H9 (cell line): ENCODE results near the gene C3. TPM values are rescaled to one million over a fixed set of nuclear protein-coding genes. Genes with fewer than 3 reads are reported as not detected.
A peak's percentile ranks its signal among the peaks of the same experiment; 100 is the strongest.

ENCODE experiments used
- DNase-seq: peaks from one replicate; pipeline ENCODE4 v3.0.0-alpha.2; 2017
- H2AFZ ChIP-seq: one replicate; pipeline ENCODE4 v1.6.1; 2013; ENCODE audit warnings: mild to moderate bottlenecking, low read length, control low read depth, moderate library complexity
- H2AK5ac ChIP-seq: 2 replicates; pipeline ENCODE4 v1.6.1; 2013; ENCODE audit warnings: low read length, control low read depth, mixed read lengths; ENCODE audit not compliant: insufficient read length
- H2BK120ac ChIP-seq: one replicate; pipeline ENCODE4 v1.6.1; 2013; ENCODE audit warnings: low read depth, mild to moderate bottlenecking, low read length, control low read depth, inconsistent platforms; ENCODE audit not compliant: poor library complexity, severe bottlenecking
- H2BK12ac ChIP-seq: 2 replicates; pipeline ENCODE4 v1.6.1; 2013; ENCODE audit warnings: low read length, control low read depth, mixed read lengths, low read depth; ENCODE audit not compliant: insufficient read length
- H2BK15ac ChIP-seq: 2 replicates; pipeline ENCODE4 v1.6.1; 2013; ENCODE audit warnings: low read depth, low read length, control low read depth
- H2BK20ac ChIP-seq: one replicate; pipeline ENCODE4 v1.6.1; 2013; ENCODE audit warnings: low read depth, mild to moderate bottlenecking, low read length, control low read depth, inconsistent platforms; ENCODE audit not compliant: poor library complexity, severe bottlenecking
- H2BK5ac ChIP-seq: 2 replicates; pipeline ENCODE4 v1.6.1; 2013; ENCODE audit warnings: low read length, control low read depth, mixed read lengths; ENCODE audit not compliant: insufficient read length
- H3K14ac ChIP-seq: 2 replicates; pipeline ENCODE4 v1.6.1; 2013; ENCODE audit warnings: low read length, control low read depth; ENCODE audit not compliant: insufficient read depth
- H3K18ac ChIP-seq: 2 replicates; pipeline ENCODE4 v1.6.1; 2013; ENCODE audit warnings: low read depth, mild to moderate bottlenecking, mixed read lengths, low read length, control low read depth; ENCODE audit not compliant: insufficient read length
- H3K23ac ChIP-seq: 2 replicates; pipeline ENCODE4 v1.6.1; 2013; ENCODE audit warnings: low read length, control low read depth, mixed read lengths, low read depth; ENCODE audit not compliant: insufficient read length
- H3K23me2 ChIP-seq: 2 replicates; pipeline ENCODE4 v1.6.1; 2013; ENCODE audit warnings: low read depth, mild to moderate bottlenecking, mixed read lengths, low read length, control low read depth; ENCODE audit not compliant: insufficient read length, poor library complexity, severe bottlenecking
- H3K27ac ChIP-seq: 2 replicates; pipeline ENCODE4 v1.5.1; 2013; ENCODE audit warnings: low read length, control low read depth, mixed read lengths, low read depth; ENCODE audit not compliant: insufficient read length
- H3K27me3 ChIP-seq: 2 replicates; pipeline ENCODE4 v1.6.1; 2013; ENCODE audit warnings: low read length, control low read depth, inconsistent platforms; ENCODE audit not compliant: insufficient read depth
- H3K4ac ChIP-seq: 2 replicates; pipeline ENCODE4 v1.6.1; 2013; ENCODE audit warnings: low read depth, mild to moderate bottlenecking, control low read depth, inconsistent platforms, low read length, moderate library complexity
- H3K4me1 ChIP-seq: 2 replicates; pipeline ENCODE4 v1.6.1; 2013; ENCODE audit warnings: low read length, control low read depth, inconsistent platforms; ENCODE audit not compliant: insufficient read depth
- H3K4me2 ChIP-seq: 2 replicates; pipeline ENCODE4 v1.6.1; 2013; ENCODE audit warnings: low read length, control low read depth, mixed read lengths; ENCODE audit not compliant: insufficient read length, insufficient read depth
- H3K56ac ChIP-seq: 2 replicates; pipeline ENCODE4 v1.6.1; 2013; ENCODE audit warnings: low read depth, mild to moderate bottlenecking, mixed read lengths, low read length, control low read depth; ENCODE audit not compliant: insufficient read length
- H3K79me1 ChIP-seq: 2 replicates; pipeline ENCODE4 v1.6.1; 2013; ENCODE audit warnings: low read depth, mild to moderate bottlenecking, moderate library complexity, low read length, control low read depth, inconsistent platforms; ENCODE audit not compliant: insufficient read depth, poor library complexity, severe bottlenecking
- H3K79me2 ChIP-seq: 2 replicates; pipeline ENCODE4 v1.6.1; 2013; ENCODE audit warnings: low read length, control low read depth, inconsistent platforms; ENCODE audit not compliant: insufficient read depth
- H3K9ac ChIP-seq: 2 replicates; pipeline ENCODE4 v1.6.1; 2013; ENCODE audit warnings: low read length, control low read depth, mixed read lengths; ENCODE audit not compliant: insufficient read length; ENCODE audit errors: extremely low read depth
- H3K9me3 ChIP-seq: one replicate; pipeline ENCODE4 v1.6.1; 2013; ENCODE audit warnings: low read depth, low read length, inconsistent platforms; ENCODE audit not compliant: control insufficient read depth
- H3T11ph ChIP-seq: one replicate; pipeline ENCODE4 v1.6.1; 2013; ENCODE audit warnings: mild to moderate bottlenecking, low read length, control low read depth, inconsistent platforms
- H4K20me1 ChIP-seq: one replicate; pipeline ENCODE4 v1.6.1; 2013; ENCODE audit not compliant: control insufficient read depth, insufficient read length, insufficient read depth
- H4K5ac ChIP-seq: 2 replicates; pipeline ENCODE4 v1.6.1; 2013; ENCODE audit warnings: low read depth, mild to moderate bottlenecking, mixed read lengths, low read length, control low read depth; ENCODE audit not compliant: insufficient read length
- H4K8ac ChIP-seq: replicated peaks from 2 replicates; pipeline ENCODE4 v1.6.1; 2013; ENCODE audit warnings: low read length, control low read depth, mixed read lengths, low read depth; ENCODE audit not compliant: insufficient read length
- H4K91ac ChIP-seq: 2 replicates; pipeline ENCODE4 v1.6.1; 2013; ENCODE audit warnings: low read depth, mild to moderate bottlenecking, moderate library complexity, mixed read lengths, low read length, control low read depth; ENCODE audit not compliant: insufficient read length
- H3K27ac Mint-ChIP-seq, 3 experiments: 2 replicates in 2 of 3; 3 replicates in 1 of 3; pipeline ENCODE4 v1.8.0; 2020 to 2021; ENCODE audit warnings: mixed read lengths in 3 of 3, mild to moderate bottlenecking in 1 of 3, moderate library complexity in 1 of 3
- H3K27me3 Mint-ChIP-seq: 2 replicates; pipeline ENCODE4 v1.8.0; 2021; ENCODE audit warnings: low read depth, mild to moderate bottlenecking, moderate library complexity, mixed read lengths
- H3K36me3 Mint-ChIP-seq, 3 experiments: 2 replicates in 2 of 3; 3 replicates in 1 of 3; pipeline ENCODE4 v1.8.0; 2020 to 2021; ENCODE audit warnings: low read depth in 3 of 3, mixed read lengths in 3 of 3; ENCODE audit not compliant: insufficient read depth in 1 of 3
- H3K4me1 Mint-ChIP-seq, 2 experiments: 2 replicates each; pipeline ENCODE4 v1.8.0; 2020; ENCODE audit warnings: mixed read lengths in 2 of 2
- H3K4me3 Mint-ChIP-seq, 2 experiments: 2 replicates in 1 of 2; 3 replicates in 1 of 2; pipeline ENCODE4 v1.8.0; 2020 to 2021; ENCODE audit warnings: mild to moderate bottlenecking in 2 of 2, mixed read lengths in 2 of 2, moderate library complexity in 1 of 2
- H3K9me3 Mint-ChIP-seq, 2 experiments: 2 replicates in 1 of 2; 3 replicates in 1 of 2; pipeline ENCODE4 v1.8.0; 2020; ENCODE audit warnings: mild to moderate bottlenecking in 2 of 2, mixed read lengths in 2 of 2, moderate library complexity in 1 of 2
- WGBS: extraction: QIAGEN DNeasy Blood & Tissue Kit; methylation state at CpG from one replicate; pipeline ENCODE4 v1.1.7; 2013; ENCODE audit warnings: missing lambda C conversion rate, low lambda C conversion rate, mixed read lengths; ENCODE audit not compliant: insufficient read length; ENCODE audit errors: extremely low coverage; 5-methylcytosine and 5-hydroxymethylcytosine counted together
- total RNA-seq: library from RNA; stranded (reverse); gene quantifications from 2 replicates; pipeline ENCODE4 v1.2.1, GENCODE V29; 2021
- TF ChIP-seq, protein P1 (sequence below): fragments of 200-600 bp; sonication (generic); conservative IDR thresholded peaks from 3 replicates; pipeline ENCODE4 v1.8.0; 2021; ENCODE audit warnings: antibody characterized with exemption, mild to moderate bottlenecking

The C3 gene
- total RNA-seq, 1 experiment from 2014 or later = 5.9 TPM

GRCh38 chr19:6733338-6734095 is 13.1 kb upstream of the C3 start:
- Histone ChIP-seq H4K8ac (no peak overlapping the region), H2BK12ac (no peak overlapping the region), H3K27ac (no peak overlapping the region), H4K91ac (no peak overlapping the region), H3K79me2 (no peaks in the 10 kb centered on the region), H3K4me1 (peaks cover 5% of the 10 kb centered on the region; the same call in 1 of the 2 replicates), H2BK5ac (no peak overlapping the region), H3K14ac (no peak overlapping the region), H2BK120ac (no peak overlapping the region), H2BK20ac (no peak overlapping the region), H3K4ac (no peak overlapping the region), H3K23ac (no peak overlapping the region), H3K9me3 (no peaks in the 10 kb centered on the region), H4K5ac (no peak overlapping the region), H3K4me2 (no peak overlapping the region), H3K9ac (no peak overlapping the region), H3K18ac (no peak overlapping the region), H3K23me2 (peaks cover 14% of the 10 kb centered on the region), H2AFZ (no peak overlapping the region), H2BK15ac (no peak overlapping the region), H3K27me3 (no peaks in the 10 kb centered on the region), H3K79me1 (no peaks in the 10 kb centered on the region), H2AK5ac (no peak overlapping the region), H3T11ph (no peak overlapping the region), H3K56ac (no peak overlapping the region), H4K20me1 (peaks cover 2% of the 10 kb centered on the region)
- Mint-ChIP-seq H3K36me3 (peaks cover 5 to 16% (median 12%) of the 10 kb centered on the region in 3 experiments), H3K27ac (no peak overlapping the region), H3K4me1 (peaks cover 21 to 35% of the 10 kb centered on the region in 2 experiments), H3K27me3 (no peaks in the 10 kb centered on the region; the same call in 1 of the 2 replicates), H3K9me3 (no peaks in the 10 kb centered on the region), H3K4me3 (no peak overlapping the region)
- no peak for DNase-seq
- WGBS = no CpG with 5 or more reads among the region's 29 CpGs
- TF ChIP-seq, protein P1, sequence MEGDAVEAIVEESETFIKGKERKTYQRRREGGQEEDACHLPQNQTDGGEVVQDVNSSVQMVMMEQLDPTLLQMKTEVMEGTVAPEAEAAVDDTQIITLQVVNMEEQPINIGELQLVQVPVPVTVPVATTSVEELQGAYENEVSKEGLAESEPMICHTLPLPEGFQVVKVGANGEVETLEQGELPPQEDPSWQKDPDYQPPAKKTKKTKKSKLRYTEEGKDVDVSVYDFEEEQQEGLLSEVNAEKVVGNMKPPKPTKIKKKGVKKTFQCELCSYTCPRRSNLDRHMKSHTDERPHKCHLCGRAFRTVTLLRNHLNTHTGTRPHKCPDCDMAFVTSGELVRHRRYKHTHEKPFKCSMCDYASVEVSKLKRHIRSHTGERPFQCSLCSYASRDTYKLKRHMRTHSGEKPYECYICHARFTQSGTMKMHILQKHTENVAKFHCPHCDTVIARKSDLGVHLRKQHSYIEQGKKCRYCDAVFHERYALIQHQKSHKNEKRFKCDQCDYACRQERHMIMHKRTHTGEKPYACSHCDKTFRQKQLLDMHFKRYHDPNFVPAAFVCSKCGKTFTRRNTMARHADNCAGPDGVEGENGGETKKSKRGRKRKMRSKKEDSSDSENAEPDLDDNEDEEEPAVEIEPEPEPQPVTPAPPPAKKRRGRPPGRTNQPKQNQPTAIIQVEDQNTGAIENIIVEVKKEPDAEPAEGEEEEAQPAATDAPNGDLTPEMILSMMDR = peak; percentile 76
